K562 (cell line): ENCODE data around the gene SYNPR. TPM values are rescaled to one million over a fixed set of nuclear protein-coding genes. Genes with fewer than 3 reads are reported as not detected.

Source experiments
- ARID2 ChIP-seq: fragments of 450-650 bp; IDR thresholded peaks from 2 replicates; pipeline ENCODE4 v1.6.1; 2017; ENCODE audit warnings: antibody characterized with exemption, mild to moderate bottlenecking
- ARID4B ChIP-seq: sonication (generic); formaldehyde crosslinking; IDR thresholded peaks from 2 replicates; pipeline ENCODE4 v1.8.0; 2022; ENCODE audit warnings: mild to moderate bottlenecking, missing genetic modification reagents
- CREB1 ChIP-seq, 2 experiments: sonication (generic) in 1 of 2; formaldehyde crosslinking in 1 of 2; IDR thresholded peaks; 2 replicates each; pipeline versions ENCODE4 v1.6.1 to v1.8.0; 2012 to 2022; ENCODE audit warnings: inconsistent platforms in 1 of 2, mild to moderate bottlenecking in 1 of 2, missing genetic modification reagents in 1 of 2, moderate library complexity in 1 of 2
- DEAF1 ChIP-seq: fragments of 450-650 bp; formaldehyde crosslinking; IDR thresholded peaks from 2 replicates; pipeline ENCODE4 v1.4.0; 2020; ENCODE audit warnings: mild to moderate bottlenecking, moderate library complexity
- ELF2 ChIP-seq: fragments of 250-450 bp; sonication (Bioruptor Pico); IDR thresholded peaks from 2 replicates; pipeline ENCODE4 v1.5.0; 2021; ENCODE audit warnings: mild to moderate bottlenecking
- MCM3 ChIP-seq: fragments of 450-650 bp; IDR thresholded peaks from 2 replicates; pipeline ENCODE4 v1.6.1; 2016
- PRMT5 ChIP-seq: sonication (generic); formaldehyde crosslinking; IDR thresholded peaks from 2 replicates; pipeline ENCODE4 v1.5.0; 2020; ENCODE audit warnings: missing genetic modification reagents
- SIN3A ChIP-seq, 2 experiments: fragments of 150-350 bp in 1 of 2; IDR thresholded peaks; 2 replicates each; pipeline ENCODE4 v1.6.1; 2011 to 2016; ENCODE audit warnings: borderline replicate concordance in 2 of 2, low read depth in 2 of 2, low read length in 2 of 2, mild to moderate bottlenecking in 2 of 2, moderate library complexity in 2 of 2; ENCODE audit not compliant: control insufficient read depth in 1 of 2
- STAT5B ChIP-seq: fragments of 250-450 bp; sonication (Bioruptor Pico); IDR thresholded peaks from 2 replicates; pipeline ENCODE4 v1.8.0; 2021; ENCODE audit warnings: mild to moderate bottlenecking, inconsistent platforms
- USF2 ChIP-seq: sonication (generic); formaldehyde crosslinking; IDR thresholded peaks from 2 replicates; pipeline ENCODE4 v1.5.0; 2020; ENCODE audit warnings: missing genetic modification reagents
- ZNF316 ChIP-seq: fragments of 450-650 bp; IDR thresholded peaks from 2 replicates; pipeline ENCODE4 v1.6.1; 2016
- polyA plus RNA-seq, 8 experiments: library from polyadenylated mRNA; depleted of rRNA in 4 of 8; stranded (reverse) in 5 of 8; unstranded in 3 of 8; fragments of >200 nt; fragmentation: Nextera tagmentation in 2 of 8; fragmentation: Illumina TruSeq in 1 of 8; extraction: Ambion mirVana in 2 of 8; extraction: Trizol in 1 of 8; gene quantifications; 2 replicates each; pipeline versions ENCODE4 v1.2.1 to v1.2.3, GENCODE V29; 2011 to 2014; ENCODE audit warnings: inconsistent platforms in 1 of 8, missing spikeins in 1 of 8
- total RNA-seq, 7 experiments: library from RNA; depleted of rRNA in 6 of 7; stranded (reverse); fragments of >200 nt in 6 of 7; fragmentation: Illumina TruSeq in 2 of 7; extraction: Trizol in 2 of 7; gene quantifications; 2 replicates each; pipeline versions ENCODE4 v1.2.1 to v1.2.3, GENCODE V29; 2011 to 2021; ENCODE audit warnings: low replicate concordance in 1 of 7
- TF ChIP-seq, protein P1 (sequence below), 3 experiments: fragments of 200-800 bp in 1 of 3; fragments of 250-450 bp in 1 of 3; fragments of 450-650 bp in 1 of 3; sonication (Bioruptor Pico) in 1 of 3; sonication (Bioruptor generic) in 1 of 3; formaldehyde crosslinking in 1 of 3; IDR thresholded peaks; 2 replicates each; pipeline versions ENCODE4 v1.6.1 to v1.8.0; 2016 to 2022; ENCODE audit warnings: mild to moderate bottlenecking in 2 of 3, missing genetic modification characterization in 2 of 3, missing compliant biosample characterization in 1 of 3, moderate library complexity in 1 of 3
- TF ChIP-seq, protein P2 (sequence below), 3 experiments: IDR thresholded peaks in 2 of 3; conservative IDR thresholded peaks in 1 of 3; 2 replicates each; pipeline ENCODE4 v1.5.1; 2011 to 2012; ENCODE audit warnings: low read length in 3 of 3, mild to moderate bottlenecking in 3 of 3, control low read depth in 2 of 3, improper control_type of control experiment in 1 of 3, inconsistent platforms in 1 of 3, low read depth in 1 of 3, mixed read lengths in 1 of 3, moderate library complexity in 1 of 3; ENCODE audit not compliant: insufficient read depth in 2 of 3

Gene SYNPR
- total and polyA plus RNA-seq, 9 of the 15 experiments (the other 6 are each of a cell fraction or from before 2014, with no cell fraction given): not detected

- 0 out of 2 replicates have a peak, but pooled peaks have one; percentile 26 for TF ChIP-seq DEAF1 (CRISPR knock-in tag)
- no peak for TF ChIP-seq CREB1 (IDR thresholded peaks at IDR 0.05)
- TF ChIP-seq CREB1 (CRISPR knock-in tag; IDR thresholded peaks at IDR 0.05): no peak
- TF ChIP-seq, protein P1, sequence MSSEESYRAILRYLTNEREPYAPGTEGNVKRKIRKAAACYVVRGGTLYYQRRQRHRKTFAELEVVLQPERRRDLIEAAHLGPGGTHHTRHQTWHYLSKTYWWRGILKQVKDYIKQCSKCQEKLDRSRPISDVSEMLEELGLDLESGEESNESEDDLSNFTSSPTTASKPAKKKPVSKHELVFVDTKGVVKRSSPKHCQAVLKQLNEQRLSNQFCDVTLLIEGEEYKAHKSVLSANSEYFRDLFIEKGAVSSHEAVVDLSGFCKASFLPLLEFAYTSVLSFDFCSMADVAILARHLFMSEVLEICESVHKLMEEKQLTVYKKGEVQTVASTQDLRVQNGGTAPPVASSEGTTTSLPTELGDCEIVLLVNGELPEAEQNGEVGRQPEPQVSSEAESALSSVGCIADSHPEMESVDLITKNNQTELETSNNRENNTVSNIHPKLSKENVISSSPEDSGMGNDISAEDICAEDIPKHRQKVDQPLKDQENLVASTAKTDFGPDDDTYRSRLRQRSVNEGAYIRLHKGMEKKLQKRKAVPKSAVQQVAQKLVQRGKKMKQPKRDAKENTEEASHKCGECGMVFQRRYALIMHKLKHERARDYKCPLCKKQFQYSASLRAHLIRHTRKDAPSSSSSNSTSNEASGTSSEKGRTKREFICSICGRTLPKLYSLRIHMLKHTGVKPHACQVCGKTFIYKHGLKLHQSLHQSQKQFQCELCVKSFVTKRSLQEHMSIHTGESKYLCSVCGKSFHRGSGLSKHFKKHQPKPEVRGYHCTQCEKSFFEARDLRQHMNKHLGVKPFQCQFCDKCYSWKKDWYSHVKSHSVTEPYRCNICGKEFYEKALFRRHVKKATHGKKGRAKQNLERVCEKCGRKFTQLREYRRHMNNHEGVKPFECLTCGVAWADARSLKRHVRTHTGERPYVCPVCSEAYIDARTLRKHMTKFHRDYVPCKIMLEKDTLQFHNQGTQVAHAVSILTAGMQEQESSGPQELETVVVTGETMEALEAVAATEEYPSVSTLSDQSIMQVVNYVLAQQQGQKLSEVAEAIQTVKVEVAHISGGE (CRISPR knock-in tag; IDR thresholded peaks at IDR 0.05): peak in 1 of 3 experiments; percentile 42; a peak in 1 of 6 replicates
- no peak for TF ChIP-seq ARID2
- no peak for TF ChIP-seq PRMT5 (CRISPR knock-in tag)
- TF ChIP-seq MCM3: no peak
- no peak for TF ChIP-seq ARID4B (CRISPR knock-in tag)
- no peak for TF ChIP-seq ELF2
- TF ChIP-seq SIN3A (IDR thresholded peaks at IDR 0.05; ENCODE audit: borderline replicate concordance in 2 of 2, control insufficient read depth in 1 of 2, low read depth in 2 of 2, low read length in 2 of 2): no peak
- TF ChIP-seq STAT5B (CRISPR knock-in tag): no peak
- TF ChIP-seq, protein P2, sequence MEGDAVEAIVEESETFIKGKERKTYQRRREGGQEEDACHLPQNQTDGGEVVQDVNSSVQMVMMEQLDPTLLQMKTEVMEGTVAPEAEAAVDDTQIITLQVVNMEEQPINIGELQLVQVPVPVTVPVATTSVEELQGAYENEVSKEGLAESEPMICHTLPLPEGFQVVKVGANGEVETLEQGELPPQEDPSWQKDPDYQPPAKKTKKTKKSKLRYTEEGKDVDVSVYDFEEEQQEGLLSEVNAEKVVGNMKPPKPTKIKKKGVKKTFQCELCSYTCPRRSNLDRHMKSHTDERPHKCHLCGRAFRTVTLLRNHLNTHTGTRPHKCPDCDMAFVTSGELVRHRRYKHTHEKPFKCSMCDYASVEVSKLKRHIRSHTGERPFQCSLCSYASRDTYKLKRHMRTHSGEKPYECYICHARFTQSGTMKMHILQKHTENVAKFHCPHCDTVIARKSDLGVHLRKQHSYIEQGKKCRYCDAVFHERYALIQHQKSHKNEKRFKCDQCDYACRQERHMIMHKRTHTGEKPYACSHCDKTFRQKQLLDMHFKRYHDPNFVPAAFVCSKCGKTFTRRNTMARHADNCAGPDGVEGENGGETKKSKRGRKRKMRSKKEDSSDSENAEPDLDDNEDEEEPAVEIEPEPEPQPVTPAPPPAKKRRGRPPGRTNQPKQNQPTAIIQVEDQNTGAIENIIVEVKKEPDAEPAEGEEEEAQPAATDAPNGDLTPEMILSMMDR (IDR thresholded peaks at IDR 0.05 in 2 of 3, conservative IDR thresholded peaks at IDR 0.05 in 1 of 3; ENCODE audit: insufficient read depth in 2 of 3, low read depth in 1 of 3, low read length in 3 of 3): peak; percentile 42 to 68 (median 62); a peak in 5 of 6 replicates
- TF ChIP-seq ZNF316: no peak
- no peak for TF ChIP-seq USF2 (CRISPR knock-in tag)
Measured at GRCh38 chr3:63351159-63352007, 73.3 kb downstream of the SYNPR start (continued).
